Left kidney (tissue), 8 donors: ENCODE measurements around the gene ARHGEF6. TPM values are rescaled to one million over a fixed set of nuclear protein-coding genes. Genes with fewer than 3 reads are reported as not detected.
"Not testable (repeated sequence)": the region's sequence is repeated elsewhere in the genome, so short reads cannot be mapped to it uniquely, and the experiment has no call there.

Experiments used
- DNase-seq: peaks from one replicate; pipeline ENCODE4 v3.0.0-alpha.2; 2013
- long read RNA-seq, 8 donors: transcript quantifications; one replicate each; lab custom pipeline, GENCODE V29; 2026
- polyA plus RNA-seq: library from polyadenylated mRNA; unstranded; fragments of 120-200 nt; gene quantifications from one replicate; pipeline ENCODE4 v1.2.1, GENCODE V29; 2013; ENCODE audit not compliant: insufficient read length

The ARHGEF6 gene
- 13.8 TPM for polyA plus RNA-seq
- long read RNA-seq, donor 1: 0 reads
- long read RNA-seq, donor 2: 0 reads
- long read RNA-seq, donor 3, full-length matches to known transcripts: 1 of 1 reads
- long read RNA-seq, donor 3, partial matches to known transcripts: 0 of 1 reads
- long read RNA-seq, donor 3, other reads (novel, unspliced or antisense): 0 of 1 reads
- long read RNA-seq, donor 4: 0 reads
- long read RNA-seq, donor 5: 0 reads
- long read RNA-seq, donor 6: 0 reads
- long read RNA-seq, donor 7: 0 reads
- long read RNA-seq, donor 8: 0 reads

- DNase-seq: no peak
These were observed at the start of gene ARHGEF6 for GRCh38 chrX:136780763-136781162. TSS of gene ARHGEF6 (minus strand) at chrX:136780932. CDS start at chrX:136780882, 50 bp downstream.

GRCh38 chrX:136829413-136829812 lies 48.7 kb upstream of the ARHGEF6 start:
- no peak for DNase-seq

DNA sequence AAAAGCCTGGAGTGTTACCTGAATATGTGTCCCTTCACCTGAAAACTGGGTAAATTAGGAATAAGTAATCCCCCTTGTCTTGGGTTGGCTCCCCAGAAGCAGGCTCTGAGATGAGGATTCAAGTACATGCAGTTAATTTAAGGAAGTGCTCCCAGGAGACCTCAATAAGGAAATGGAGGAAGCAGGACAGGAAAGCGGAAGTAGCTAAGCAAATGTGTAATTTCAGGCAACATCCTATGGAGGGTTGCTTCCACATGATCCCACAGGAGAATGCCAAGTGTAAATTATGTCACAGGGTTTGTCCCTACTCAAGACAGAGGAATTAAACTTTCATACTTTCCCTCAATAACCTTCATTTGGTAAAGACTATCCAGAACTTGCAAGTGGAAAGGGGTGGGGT lies 48.1 kb upstream of the ARHGEF6 start:
- DNase-seq: no peak

DNA sequence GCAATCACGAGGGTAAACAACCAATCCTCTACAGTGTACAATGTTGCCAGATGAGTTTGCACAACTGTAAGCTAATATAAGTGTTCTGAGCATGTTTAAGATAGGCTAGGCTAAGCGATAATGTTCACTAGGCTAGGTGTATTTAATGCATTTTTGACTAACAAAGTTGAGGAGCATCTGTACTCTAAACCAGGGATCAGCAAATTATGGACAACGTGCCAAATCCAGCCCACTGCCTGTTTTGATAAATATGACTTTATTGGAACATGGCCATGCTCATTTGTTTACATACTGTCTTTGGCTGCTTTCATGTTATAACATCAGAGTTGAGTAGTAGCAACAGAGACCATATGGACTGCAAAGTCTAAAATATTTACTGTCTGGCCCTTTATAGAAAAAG lies 46.3 kb upstream of the ARHGEF6 start:
- DNase-seq: peak; percentile 8

DNA sequence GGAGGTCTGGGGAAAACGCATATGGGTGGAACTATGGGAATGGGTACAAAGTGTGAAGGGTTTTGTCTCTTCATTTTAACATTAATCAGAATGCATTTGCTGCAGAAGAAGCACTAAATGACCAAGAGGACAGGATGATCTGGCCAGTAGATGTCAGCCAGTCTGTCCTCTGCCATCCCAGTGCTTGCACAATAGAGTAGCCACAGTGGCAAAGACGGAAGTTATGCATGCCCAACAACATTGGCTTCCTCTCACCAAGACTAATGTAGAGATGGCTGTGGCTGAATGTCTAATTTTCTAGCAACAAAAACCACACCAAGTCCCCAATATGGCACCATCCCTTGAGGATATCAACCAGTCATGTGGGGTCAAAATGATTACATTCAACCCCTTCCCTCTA lies 45.0 kb upstream of the ARHGEF6 start:
- no peak for DNase-seq

DNA sequence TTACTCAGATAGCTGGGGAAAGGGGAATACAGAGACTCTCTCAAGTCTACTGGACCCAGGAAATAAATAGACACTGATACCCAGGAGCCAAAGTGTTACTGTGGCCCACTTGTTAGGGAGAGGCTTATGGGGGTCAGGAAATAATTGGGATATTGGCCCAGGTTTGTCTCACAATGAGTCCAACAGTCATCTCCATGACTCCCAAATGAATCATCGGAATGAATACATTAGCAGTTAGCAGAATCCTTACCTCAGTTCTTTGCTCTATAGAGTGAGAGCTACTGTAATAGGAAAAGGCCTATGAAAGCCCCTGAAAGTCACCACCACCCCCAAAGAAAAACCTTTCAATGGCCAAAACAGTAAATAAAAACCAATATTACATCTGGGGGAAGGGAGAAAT lies 42.4 kb upstream of the ARHGEF6 start:
- no peak for DNase-seq

- no peak for DNase-seq
These were observed 41.8 kb upstream of the ARHGEF6 start for GRCh38 chrX:136822337-136823095.

- DNase-seq: not testable (repeated sequence)
These were observed 39.0 kb upstream of the ARHGEF6 start for GRCh38 chrX:136819756-136820155.

GRCh38 chrX:136819031-136819703 lies 38.4 kb upstream of the ARHGEF6 start:
- no peak for DNase-seq

GRCh38 chrX:136816975-136817374 lies 36.2 kb upstream of the ARHGEF6 start:
- DNase-seq: no peak

- DNase-seq: no peak
These were observed 34.4 kb upstream of the ARHGEF6 start for GRCh38 chrX:136814847-136815750.

- DNase-seq: no peak
These were observed 31.6 kb upstream of the ARHGEF6 start for GRCh38 chrX:136812286-136812685.

DNA sequence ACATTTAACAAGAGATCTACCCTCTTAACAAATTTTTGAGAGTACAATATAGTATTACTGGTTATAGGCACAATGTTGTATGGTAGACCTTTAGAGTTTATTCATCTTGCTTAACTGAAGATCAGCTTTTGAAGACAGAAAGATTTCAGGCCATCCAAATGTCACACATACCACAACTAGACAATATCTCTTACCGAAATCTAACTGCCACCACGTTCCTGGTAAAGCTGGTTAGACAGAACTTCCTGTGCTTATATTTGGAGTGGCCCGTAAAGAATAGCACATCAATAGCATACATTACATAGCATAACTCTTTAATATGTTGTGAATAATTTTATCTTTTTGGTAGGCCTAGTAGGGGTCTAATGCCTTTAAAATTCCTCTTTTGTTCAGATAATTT lies 29.8 kb upstream of the ARHGEF6 start:
- no peak for DNase-seq

DNA sequence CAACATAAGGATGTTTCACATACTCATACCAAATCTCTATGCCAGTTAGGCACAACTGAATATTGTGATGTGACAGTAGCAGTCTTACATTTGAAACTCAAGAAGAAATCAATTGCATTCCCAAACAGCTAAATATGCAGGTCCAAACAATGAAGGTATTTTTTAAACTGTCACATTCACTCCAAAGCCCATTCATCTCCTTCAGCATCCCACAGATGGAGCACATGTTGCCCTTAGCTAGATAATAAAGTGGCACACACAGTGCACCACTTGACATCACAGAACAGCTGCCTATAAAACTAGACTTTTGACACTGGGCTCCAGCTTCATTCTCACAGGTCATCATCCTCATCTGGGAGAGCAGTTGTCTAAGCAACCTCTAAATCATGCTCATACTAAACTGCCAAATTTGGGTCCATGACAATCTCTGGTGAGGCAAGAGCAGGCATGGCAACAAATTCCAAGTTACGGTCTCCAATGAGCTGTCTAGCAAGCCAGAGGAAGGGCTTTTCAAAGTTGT lies 26.2 kb upstream of the ARHGEF6 start:
- no peak for DNase-seq

DNA sequence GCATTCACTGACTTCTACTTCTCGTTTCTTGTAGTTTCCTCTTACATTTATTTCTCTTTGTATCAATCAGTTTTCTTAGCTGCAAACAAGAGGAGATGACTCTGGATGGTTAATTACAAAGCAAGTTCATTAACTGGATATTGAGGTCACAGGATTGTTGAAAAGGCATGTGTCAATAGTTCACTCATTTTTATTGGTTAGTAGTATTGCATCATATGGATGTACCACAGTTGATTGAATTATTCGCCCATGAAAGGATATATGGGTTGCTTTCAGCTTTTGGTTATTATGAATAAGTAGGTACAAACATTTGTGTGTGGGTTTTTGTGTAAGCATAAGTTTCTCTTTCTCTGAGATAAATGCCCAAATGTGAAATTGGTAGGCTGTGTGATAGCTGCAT lies 21.8 kb upstream of the ARHGEF6 start:
- DNase-seq: no peak

DNA sequence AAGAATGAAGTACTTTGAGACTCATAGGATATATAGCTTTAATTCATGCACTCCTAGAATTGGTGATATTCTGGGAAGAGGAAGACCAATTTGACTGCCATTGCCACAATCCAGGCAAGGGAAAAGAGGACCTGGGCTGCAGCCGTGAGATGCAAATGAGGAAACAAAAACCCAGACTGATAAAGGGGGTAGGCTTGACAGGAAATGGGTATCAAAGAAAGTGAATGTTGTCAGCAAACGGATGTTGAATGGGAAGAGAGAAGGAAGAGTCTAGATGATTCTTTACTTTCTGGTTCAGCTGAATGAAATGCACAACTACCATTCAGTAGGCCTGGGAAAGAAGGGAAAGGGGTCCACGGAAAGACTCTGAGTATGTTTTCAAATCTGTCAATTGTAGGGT lies 17.1 kb upstream of the ARHGEF6 start:
- no peak for DNase-seq

DNA sequence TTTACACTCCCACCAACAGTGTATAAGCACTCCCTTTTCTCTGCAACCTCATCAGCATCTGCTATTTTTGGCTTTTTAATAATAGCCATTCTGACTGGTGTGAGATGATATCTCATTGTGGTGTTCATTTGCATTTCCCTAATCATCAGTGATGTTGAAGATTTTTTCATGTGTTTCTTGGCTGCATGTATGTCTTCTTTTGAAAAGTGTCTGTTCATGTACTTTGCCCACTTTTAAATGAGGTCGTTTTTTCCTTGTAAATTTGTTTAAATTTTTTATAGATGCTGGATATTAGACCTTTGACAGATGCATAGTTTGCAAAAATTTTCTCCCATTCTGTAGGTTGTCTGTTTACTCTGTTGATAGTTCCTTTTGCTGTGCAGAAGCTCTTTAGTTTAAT lies 14.4 kb upstream of the ARHGEF6 start:
- not testable (repeated sequence) for DNase-seq

- DNase-seq: not testable (repeated sequence)
These were observed 13.9 kb upstream of the ARHGEF6 start for GRCh38 chrX:136794660-136795059.

- DNase-seq: no peak
These were observed 13.3 kb upstream of the ARHGEF6 start for GRCh38 chrX:136794080-136794479.

- no peak for DNase-seq
These were observed 9.1 kb upstream of the ARHGEF6 start for GRCh38 chrX:136789856-136790255.

- DNase-seq: no peak
These were observed 3.5 kb upstream of the ARHGEF6 start for GRCh38 chrX:136784231-136784630.

DNA sequence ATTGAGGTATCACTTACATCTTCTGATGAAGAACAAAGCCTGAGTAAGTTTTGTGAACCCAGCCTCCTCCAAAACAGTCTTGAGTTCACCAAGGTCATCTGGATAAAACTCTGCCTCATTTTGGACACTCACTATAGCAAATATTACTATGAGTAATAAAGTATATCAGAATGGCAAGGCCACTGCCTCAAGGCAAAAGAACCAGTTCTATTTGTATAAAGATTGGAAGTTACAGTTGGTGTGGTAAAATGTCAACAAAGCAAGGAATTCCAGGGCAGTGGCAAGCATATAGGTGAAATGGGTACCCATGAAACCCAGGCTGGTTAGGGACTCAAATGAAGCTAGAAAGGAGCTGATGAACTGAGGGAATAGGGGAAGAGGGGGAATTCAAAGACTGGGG lies 2.4 kb upstream of the ARHGEF6 start:
- no peak for DNase-seq
